HG03060 (cell line): ENCODE data around the gene SART3.
"Not testable (repeated sequence)": the region's sequence is repeated elsewhere in the genome, so short reads cannot be mapped to it uniquely, and the experiment has no call there.

ENCODE experiments used
- ATAC-seq: cut with Tn5 transposase; IDR thresholded peaks from one replicate; pipeline ENCODE4 v1.9.1; 2021; ENCODE audit warnings: low read depth, moderate number of reproducible peaks; ENCODE audit not compliant: unreplicated experiment

Gene SART3

GRCh38 chr12:108598553-108599250 is 37.7 kb upstream of the SART3 start:
- no peak for ATAC-seq

- ATAC-seq = no peak
Measured at GRCh38 chr12:108597559-108598471, 36.8 kb upstream of the SART3 start, which contains the start of gene TMEM119. TSS of gene TMEM119 (minus strand) at chr12:108598084. CDS start at chr12:108592383, 5,701 bp downstream.

GRCh38 chr12:108596854-108597558 is 36.0 kb upstream of the SART3 start:
- ATAC-seq = no peak

GRCh38 chr12:108595711-108596647 is 35.0 kb upstream of the SART3 start:
- no peak for ATAC-seq

- ATAC-seq = no peak
Measured at GRCh38 chr12:108594960-108595710, 34.2 kb upstream of the SART3 start.

- no peak for ATAC-seq
Measured at GRCh38 chr12:108594323-108594903, 33.4 kb upstream of the SART3 start.

- no peak for ATAC-seq
Measured at GRCh38 chr12:108592033-108592909, 31.3 kb upstream of the SART3 start.

GRCh38 chr12:108591267-108591980 is 30.5 kb upstream of the SART3 start:
- ATAC-seq = no peak

GRCh38 chr12:108590463-108590862 is 29.5 kb upstream of the SART3 start:
- not testable (repeated sequence) for ATAC-seq

GRCh38 chr12:108589840-108590229 is 28.9 kb upstream of the SART3 start:
- ATAC-seq = no peak

- no peak for ATAC-seq
Measured at GRCh38 chr12:108589028-108589839, 28.3 kb upstream of the SART3 start.

GRCh38 chr12:108587826-108588225 is 26.9 kb upstream of the SART3 start:
- no peak for ATAC-seq

GRCh38 chr12:108586306-108586705 is 25.3 kb upstream of the SART3 start:
- no peak for ATAC-seq

GRCh38 chr12:108585864-108586263 is 24.9 kb upstream of the SART3 start:
- no peak for ATAC-seq

GRCh38 chr12:108584456-108585065 is 23.6 kb upstream of the SART3 start:
- no peak for ATAC-seq

GRCh38 chr12:108583991-108584390 is 23.0 kb upstream of the SART3 start:
- no peak for ATAC-seq
